ENCODE measurements around the gene MADCAM1.

- TF ChIP-seq CTCF (conservative IDR thresholded peaks at IDR 0.05 in 1 of 2, IDR thresholded peaks at IDR 0.05 in 1 of 2; ENCODE audit: extremely low read depth in 1 of 2, insufficient read depth in 1 of 2, low read depth in 1 of 2, low read length in 2 of 2), result peak; percentile 92 to 97
- no peak for TF ChIP-seq EZH2 (IDR thresholded peaks at IDR 0.05; ENCODE audit: borderline replicate concordance, low read length)
Measured at GRCh38 chr19:510606-511100, 14.4 kb downstream of the MADCAM1 start.

Data from mammary epithelial cell (primary cell).